ENCODE results near the gene TMEM52.

DNA sequence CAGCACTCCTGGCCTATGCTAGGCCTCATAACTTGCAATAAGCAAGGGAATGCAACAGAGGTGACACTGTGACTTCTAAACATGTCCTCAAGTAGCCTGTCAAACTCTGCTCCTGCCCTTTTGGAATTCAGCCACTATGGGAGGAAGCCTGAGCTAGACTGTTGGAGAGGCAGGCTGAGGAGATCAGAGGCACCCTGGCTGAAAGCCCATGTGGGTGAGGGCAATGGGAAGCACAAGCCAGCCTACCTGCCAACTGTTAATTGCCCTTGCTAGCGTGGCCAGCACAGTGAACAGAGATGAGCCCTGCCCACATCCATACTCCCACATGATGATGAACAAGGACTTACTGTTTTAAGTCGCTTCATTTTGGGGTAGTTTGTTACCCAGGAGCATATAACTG, 45.9 kb downstream of the TMEM52 start:
- TF ChIP-seq, protein P1, sequence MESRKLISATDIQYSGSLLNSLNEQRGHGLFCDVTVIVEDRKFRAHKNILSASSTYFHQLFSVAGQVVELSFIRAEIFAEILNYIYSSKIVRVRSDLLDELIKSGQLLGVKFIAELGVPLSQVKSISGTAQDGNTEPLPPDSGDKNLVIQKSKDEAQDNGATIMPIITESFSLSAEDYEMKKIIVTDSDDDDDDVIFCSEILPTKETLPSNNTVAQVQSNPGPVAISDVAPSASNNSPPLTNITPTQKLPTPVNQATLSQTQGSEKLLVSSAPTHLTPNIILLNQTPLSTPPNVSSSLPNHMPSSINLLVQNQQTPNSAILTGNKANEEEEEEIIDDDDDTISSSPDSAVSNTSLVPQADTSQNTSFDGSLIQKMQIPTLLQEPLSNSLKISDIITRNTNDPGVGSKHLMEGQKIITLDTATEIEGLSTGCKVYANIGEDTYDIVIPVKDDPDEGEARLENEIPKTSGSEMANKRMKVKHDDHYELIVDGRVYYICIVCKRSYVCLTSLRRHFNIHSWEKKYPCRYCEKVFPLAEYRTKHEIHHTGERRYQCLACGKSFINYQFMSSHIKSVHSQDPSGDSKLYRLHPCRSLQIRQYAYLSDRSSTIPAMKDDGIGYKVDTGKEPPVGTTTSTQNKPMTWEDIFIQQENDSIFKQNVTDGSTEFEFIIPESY (IDR thresholded peaks at IDR 0.05; ENCODE audit: borderline replicate concordance, low read depth): no peak
- TF ChIP-seq, protein P2, sequence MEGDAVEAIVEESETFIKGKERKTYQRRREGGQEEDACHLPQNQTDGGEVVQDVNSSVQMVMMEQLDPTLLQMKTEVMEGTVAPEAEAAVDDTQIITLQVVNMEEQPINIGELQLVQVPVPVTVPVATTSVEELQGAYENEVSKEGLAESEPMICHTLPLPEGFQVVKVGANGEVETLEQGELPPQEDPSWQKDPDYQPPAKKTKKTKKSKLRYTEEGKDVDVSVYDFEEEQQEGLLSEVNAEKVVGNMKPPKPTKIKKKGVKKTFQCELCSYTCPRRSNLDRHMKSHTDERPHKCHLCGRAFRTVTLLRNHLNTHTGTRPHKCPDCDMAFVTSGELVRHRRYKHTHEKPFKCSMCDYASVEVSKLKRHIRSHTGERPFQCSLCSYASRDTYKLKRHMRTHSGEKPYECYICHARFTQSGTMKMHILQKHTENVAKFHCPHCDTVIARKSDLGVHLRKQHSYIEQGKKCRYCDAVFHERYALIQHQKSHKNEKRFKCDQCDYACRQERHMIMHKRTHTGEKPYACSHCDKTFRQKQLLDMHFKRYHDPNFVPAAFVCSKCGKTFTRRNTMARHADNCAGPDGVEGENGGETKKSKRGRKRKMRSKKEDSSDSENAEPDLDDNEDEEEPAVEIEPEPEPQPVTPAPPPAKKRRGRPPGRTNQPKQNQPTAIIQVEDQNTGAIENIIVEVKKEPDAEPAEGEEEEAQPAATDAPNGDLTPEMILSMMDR (IDR thresholded peaks at IDR 0.05): no peak
- no peak for TF ChIP-seq CHD2 (IDR thresholded peaks at IDR 0.05; ENCODE audit: low read length, partially characterized antibody)
- TF ChIP-seq YY1 (IDR thresholded peaks at IDR 0.05; ENCODE audit: low read depth): no peak
- no peak for TF ChIP-seq GABPA (IDR thresholded peaks at IDR 0.05; ENCODE audit: low read depth)
- no peak for TF ChIP-seq MXI1 (IDR thresholded peaks at IDR 0.05; ENCODE audit: low read depth, low read length)
- no peak for TF ChIP-seq POLR2AphosphoS5 (IDR thresholded peaks at IDR 0.05; ENCODE audit: low read depth, low read length)
- no peak for TF ChIP-seq FOXM1 (IDR thresholded peaks at IDR 0.05; ENCODE audit: low read depth)
- no peak for TF ChIP-seq EP300 (IDR thresholded peaks at IDR 0.05; ENCODE audit: borderline replicate concordance in 1 of 2, low read depth in 1 of 2, low read length in 1 of 2)
- TF ChIP-seq RFX5 (IDR thresholded peaks at IDR 0.05; ENCODE audit: low read length): no peak
- TF ChIP-seq FOSL2 (IDR thresholded peaks at IDR 0.05; ENCODE audit: borderline replicate concordance, low read depth): no peak
- TF ChIP-seq EZH2phosphoT487 (IDR thresholded peaks at IDR 0.05; ENCODE audit: borderline replicate concordance, low read depth): no peak
- TF ChIP-seq SMC3 (IDR thresholded peaks at IDR 0.05; ENCODE audit: low read depth, low read length): no peak
- no peak for TF ChIP-seq RXRA (IDR thresholded peaks at IDR 0.05; ENCODE audit: borderline replicate concordance, low read depth)

Data from SK-N-SH (cell line).